Trophoblast cell (in vitro differentiated cells and primary cell): ENCODE measurements around the gene FAAP100.

Experiments used
- DNase-seq, 2 donors: peaks; one replicate each; pipeline ENCODE4 v3.0.0-alpha.2; 2016
- H2AFZ ChIP-seq: 2 replicates; pipeline ENCODE4 v1.6.1; 2013; ENCODE audit warnings: low read length, moderate library complexity, mild to moderate bottlenecking; ENCODE audit not compliant: insufficient read depth, poor library complexity
- H2AK5ac ChIP-seq: 2 replicates; pipeline ENCODE4 v1.6.1; 2013; ENCODE audit warnings: mild to moderate bottlenecking, low read length
- H2BK120ac ChIP-seq: 2 replicates; pipeline ENCODE4 v1.6.1; 2013; ENCODE audit warnings: low read length, mild to moderate bottlenecking, moderate library complexity; ENCODE audit not compliant: insufficient read depth, poor library complexity
- H2BK12ac ChIP-seq: 2 replicates; pipeline ENCODE4 v1.6.1; 2013; ENCODE audit warnings: mild to moderate bottlenecking, low read length, moderate library complexity
- H2BK5ac ChIP-seq: 2 replicates; pipeline ENCODE4 v1.6.1; 2013; ENCODE audit warnings: low read length, low read depth, moderate library complexity, mild to moderate bottlenecking; ENCODE audit not compliant: poor library complexity
- H3K14ac ChIP-seq: 2 replicates; pipeline ENCODE4 v1.6.1; 2013; ENCODE audit warnings: mild to moderate bottlenecking, low read length
- H3K18ac ChIP-seq: 2 replicates; pipeline ENCODE4 v1.6.1; 2013; ENCODE audit warnings: mild to moderate bottlenecking, low read length
- H3K23ac ChIP-seq: 2 replicates; pipeline ENCODE4 v1.6.1; 2013; ENCODE audit warnings: low read length
- H3K27ac ChIP-seq: 2 replicates; pipeline ENCODE4 v1.5.1; 2013; ENCODE audit warnings: low read depth, mild to moderate bottlenecking, inconsistent platforms, low read length, moderate library complexity
- H3K27me3 ChIP-seq: 2 replicates; pipeline ENCODE4 v1.6.1; 2013; ENCODE audit warnings: inconsistent platforms, mild to moderate bottlenecking, low read length, moderate library complexity; ENCODE audit not compliant: insufficient read depth
- H3K36me3 ChIP-seq, 2 experiments: 1 replicate in 1 of 2; 2 replicates in 1 of 2; pipeline ENCODE4 v1.6.1; 2013; ENCODE audit warnings: low read length in 2 of 2, mild to moderate bottlenecking in 2 of 2, moderate library complexity in 1 of 2; ENCODE audit not compliant: insufficient read depth in 2 of 2, control insufficient read depth in 1 of 2
- H3K4ac ChIP-seq: 2 replicates; pipeline ENCODE4 v1.6.1; 2013; ENCODE audit warnings: low read depth, mild to moderate bottlenecking, low read length, moderate library complexity
- H3K4me1 ChIP-seq, 2 experiments: 1 replicate in 1 of 2; 2 replicates in 1 of 2; pipeline ENCODE4 v1.6.1; 2013; ENCODE audit warnings: low read length in 2 of 2, mild to moderate bottlenecking in 2 of 2, moderate library complexity in 1 of 2; ENCODE audit not compliant: insufficient read depth in 2 of 2, control insufficient read depth in 1 of 2
- H3K4me2 ChIP-seq: 2 replicates; pipeline ENCODE4 v1.6.1; 2013; ENCODE audit warnings: inconsistent platforms, mild to moderate bottlenecking, low read length, moderate library complexity
- H3K4me3 ChIP-seq: 2 replicates; pipeline ENCODE4 v1.5.1; 2013; ENCODE audit warnings: mild to moderate bottlenecking, low read depth, low read length, inconsistent platforms
- H3K79me1 ChIP-seq: one replicate; pipeline ENCODE4 v1.6.1; 2013; ENCODE audit warnings: low read length
- H3K79me2 ChIP-seq: 2 replicates; pipeline ENCODE4 v1.6.1; 2013; ENCODE audit warnings: low read length, mild to moderate bottlenecking; ENCODE audit not compliant: control insufficient read depth, insufficient read depth, poor library complexity
- H3K9ac ChIP-seq: 2 replicates; pipeline ENCODE4 v1.6.1; 2013; ENCODE audit warnings: mild to moderate bottlenecking, low read length
- H3K9me3 ChIP-seq: 2 replicates; pipeline ENCODE4 v1.6.1; 2013; ENCODE audit warnings: low read depth, mild to moderate bottlenecking, control low read depth, inconsistent platforms, low read length; ENCODE audit not compliant: insufficient read depth
- H4K12ac ChIP-seq: 2 replicates; pipeline ENCODE4 v1.6.1; 2013; ENCODE audit warnings: low read depth, mild to moderate bottlenecking, low read length, moderate library complexity
- H4K8ac ChIP-seq: 2 replicates; pipeline ENCODE4 v1.6.1; 2013; ENCODE audit warnings: low read depth, mild to moderate bottlenecking, low read length, moderate library complexity
- H4K91ac ChIP-seq: one replicate; pipeline ENCODE4 v1.6.1; 2013; ENCODE audit warnings: low read depth, mild to moderate bottlenecking, low read length, moderate library complexity
- WGBS: extraction: QIAGEN DNeasy Blood & Tissue Kit; methylation state at CpG from one replicate; pipeline ENCODE4 v1.1.7; 2013; ENCODE audit warnings: missing lambda C conversion rate; ENCODE audit not compliant: insufficient read length, insufficient coverage; ENCODE audit errors: extremely low coverage; 5-methylcytosine and 5-hydroxymethylcytosine counted together

Gene FAAP100

DNA sequence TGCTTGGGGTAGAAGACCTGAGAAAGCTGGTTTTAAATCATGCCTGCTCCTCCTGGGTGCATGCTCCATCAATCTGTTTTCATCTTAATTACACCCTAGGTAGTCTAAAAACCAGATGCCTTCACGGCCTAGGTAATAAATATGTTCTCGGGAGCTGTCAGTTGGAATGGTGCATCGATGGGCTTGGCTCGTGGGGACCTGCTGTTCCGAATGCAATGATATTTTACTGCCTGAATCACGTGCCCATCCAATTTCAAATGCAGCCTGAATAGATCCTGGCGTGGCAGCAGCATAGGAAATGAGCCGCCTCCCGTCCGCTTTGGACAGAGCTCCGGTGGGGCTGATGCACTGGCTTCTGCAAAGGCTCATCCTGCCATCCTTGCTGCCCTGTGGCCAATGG, 18.8 kb upstream of the FAAP100 start:
- H2BK5ac ChIP-seq: no peak overlapping the region
- no peak overlapping the region for H4K91ac ChIP-seq
- peaks cover 4% of the 10 kb centered on the region for H3K9me3 ChIP-seq
- H3K79me1 ChIP-seq: peaks cover 22% of the 10 kb centered on the region
- no peak overlapping the region for H3K18ac ChIP-seq
- no peak overlapping the region for H3K9ac ChIP-seq
- H2BK12ac ChIP-seq: no peak overlapping the region
- H3K4me3 ChIP-seq: no peak overlapping the region
- H4K8ac ChIP-seq: no peak overlapping the region
- peaks cover 58 to 68% of the 10 kb centered on the region in 2 experiments for H3K36me3 ChIP-seq
- no peak overlapping the region for H2AFZ ChIP-seq
- WGBS: no CpG with 5 or more reads among the region's 11 CpGs
- H3K4ac ChIP-seq: no peak overlapping the region
- no peak overlapping the region for H3K23ac ChIP-seq
- no peaks in the 10 kb centered on the region for H3K27me3 ChIP-seq
- H4K12ac ChIP-seq: no peak overlapping the region
- no peak overlapping the region for H3K4me2 ChIP-seq
- H3K27ac ChIP-seq: no peak overlapping the region
- no peak for DNase-seq
- peaks cover 25 to 37% of the 10 kb centered on the region in 2 experiments for H3K4me1 ChIP-seq
- no peak overlapping the region for H2BK120ac ChIP-seq
- H3K14ac ChIP-seq: no peak overlapping the region
- H2AK5ac ChIP-seq: no peak overlapping the region
- peaks cover 4% of the 10 kb centered on the region for H3K79me2 ChIP-seq

DNA sequence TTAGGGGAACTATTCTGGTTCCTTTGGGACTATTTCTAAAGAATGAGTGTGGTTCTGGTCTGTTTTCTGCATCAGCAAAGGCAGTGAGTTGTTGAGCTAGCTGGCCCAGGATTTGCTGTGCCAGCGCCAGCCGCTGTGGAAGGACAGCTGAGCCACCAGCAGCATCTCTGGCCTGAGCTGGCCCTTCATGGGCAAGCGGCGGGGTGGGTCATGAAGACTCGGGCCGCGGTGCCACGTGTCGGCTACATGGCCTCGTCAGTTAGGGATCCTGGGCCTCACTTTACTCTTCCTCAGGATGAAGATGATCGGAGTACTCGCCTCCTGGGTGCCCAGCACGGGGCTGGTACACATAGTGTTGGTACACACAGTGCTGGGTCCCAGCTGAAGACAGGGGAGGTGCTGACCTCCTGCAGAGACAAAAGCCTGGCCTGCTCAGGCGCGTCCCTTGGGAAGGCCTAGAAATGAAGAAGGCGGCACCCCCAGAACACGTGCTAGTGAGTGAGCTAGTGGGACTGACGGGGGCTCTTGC, 17.9 kb upstream of the FAAP100 start:
- Histone ChIP-seq H3K4ac (no peak overlapping the region), H4K91ac (no peak overlapping the region), H4K12ac (peak overlapping the region; percentile 22), H3K4me1 (peaks cover 29 to 40% of the 10 kb centered on the region in 2 experiments), H3K14ac (no peak overlapping the region), H3K4me3 (no peak overlapping the region), H4K8ac (no peak overlapping the region), H2BK12ac (no peak overlapping the region), H3K27me3 (no peaks in the 10 kb centered on the region), H3K36me3 (peaks cover 62 to 71% of the 10 kb centered on the region in 2 experiments), H3K23ac (no peak overlapping the region), H3K9ac (no peak overlapping the region), H2BK120ac (no peak overlapping the region), H3K79me2 (peaks cover 2% of the 10 kb centered on the region), H2AK5ac (no peak overlapping the region), H3K27ac (no peak overlapping the region), H2AFZ (no peak overlapping the region), H3K4me2 (no peak overlapping the region), H3K9me3 (peaks cover 4% of the 10 kb centered on the region), H3K79me1 (peaks cover 27% of the 10 kb centered on the region), H2BK5ac (no peak overlapping the region), H3K18ac (peak overlapping the region; percentile 29)
- WGBS: no CpG with 5 or more reads among the region's 18 CpGs
- no peak for DNase-seq

DNA sequence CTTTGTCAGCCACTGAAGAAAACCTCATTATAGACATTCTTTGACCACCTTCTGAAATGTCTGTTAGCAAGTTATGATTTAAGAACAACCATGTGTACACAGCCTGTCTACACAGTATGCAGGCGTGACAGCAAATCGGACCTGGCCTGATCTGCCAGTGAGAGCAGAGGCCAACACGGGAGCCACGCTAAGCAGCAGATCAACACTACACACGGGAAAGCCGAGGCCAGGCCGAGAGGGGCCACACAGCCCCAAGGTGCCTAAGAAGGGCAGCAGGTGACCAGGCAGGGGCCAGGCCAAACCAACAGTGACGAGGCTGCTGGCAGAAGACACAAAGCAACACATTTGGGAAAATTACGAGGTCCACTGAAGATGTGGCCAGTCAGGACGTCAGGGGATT, 16.3 kb upstream of the FAAP100 start:
- H3K14ac ChIP-seq: peak overlapping the region; percentile 63
- H3K9ac ChIP-seq: no peak overlapping the region
- H3K4me3 ChIP-seq: no peak overlapping the region
- peak overlapping the region; percentile 68 for H4K8ac ChIP-seq
- H3K4ac ChIP-seq: peak overlapping the region; percentile 13
- peak overlapping the region; percentile 66 for H2BK5ac ChIP-seq
- peaks cover 68 to 77% of the 10 kb centered on the region in 2 experiments for H3K36me3 ChIP-seq
- peaks cover 25 to 36% of the 10 kb centered on the region in 2 experiments for H3K4me1 ChIP-seq
- H3K9me3 ChIP-seq: peaks cover 4% of the 10 kb centered on the region
- no peak overlapping the region for H2AFZ ChIP-seq
- H3K79me1 ChIP-seq: peaks cover 27% of the 10 kb centered on the region
- no peak overlapping the region for H4K12ac ChIP-seq
- H3K18ac ChIP-seq: peak overlapping the region; percentile 77
- peak overlapping the region; percentile 87 for H2BK12ac ChIP-seq
- no peak overlapping the region for H3K23ac ChIP-seq
- no CpG with 5 or more reads among the region's 10 CpGs for WGBS
- no peak for DNase-seq
- H4K91ac ChIP-seq: peak overlapping the region; percentile 67
- peak overlapping the region; percentile 44 for H3K27ac ChIP-seq
- H2BK120ac ChIP-seq: peak overlapping the region; percentile 72
- no peak overlapping the region for H3K4me2 ChIP-seq
- H2AK5ac ChIP-seq: peak overlapping the region; percentile 38
- peaks cover 2% of the 10 kb centered on the region for H3K79me2 ChIP-seq
- no peaks in the 10 kb centered on the region for H3K27me3 ChIP-seq

DNA sequence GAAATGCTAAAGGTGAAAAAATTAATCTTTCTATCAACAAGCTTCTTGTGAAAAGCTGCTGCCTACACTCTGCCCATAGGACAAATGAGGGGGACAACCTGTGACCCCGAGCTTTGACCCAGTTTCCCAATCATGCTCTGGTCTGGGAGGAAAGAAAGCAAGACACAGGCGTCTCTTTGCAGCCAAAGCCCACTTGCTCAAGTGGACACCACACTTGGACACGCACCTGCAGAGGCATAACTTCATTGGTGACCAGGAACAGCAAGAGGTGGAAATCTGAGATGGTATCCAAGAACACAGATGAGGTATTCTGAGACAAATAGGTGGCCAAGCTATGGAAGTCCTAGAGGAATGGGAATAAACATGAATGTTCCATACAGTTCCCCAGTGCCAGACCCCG, 15.0 kb upstream of the FAAP100 start:
- Histone ChIP-seq H3K14ac (peak overlapping the region; percentile 63), H2BK12ac (peak overlapping the region; percentile 85), H2BK120ac (peak overlapping the region; percentile 88), H3K4me1 (peaks cover 25 to 36% of the 10 kb centered on the region in 2 experiments), H3K27me3 (no peaks in the 10 kb centered on the region), H3K9ac (no peak overlapping the region), H2BK5ac (peak overlapping the region; percentile 89), H3K9me3 (peaks cover 2% of the 10 kb centered on the region), H2AK5ac (peak overlapping the region; percentile 63), H3K79me2 (peaks cover 2% of the 10 kb centered on the region), H3K79me1 (peaks cover 27% of the 10 kb centered on the region), H4K12ac (no peak overlapping the region), H3K4me3 (no peak overlapping the region), H3K18ac (peak overlapping the region; percentile 64), H3K4ac (peak overlapping the region; percentile 26), H3K27ac (peak overlapping the region; percentile 94), H3K4me2 (peak overlapping the region; percentile 44), H3K23ac (no peak overlapping the region), H4K91ac (peak overlapping the region; percentile 91), H3K36me3 (peaks cover 71 to 78% of the 10 kb centered on the region in 2 experiments), H4K8ac (peak overlapping the region; percentile 23), H2AFZ (no peak overlapping the region)
- DNase-seq: no peak
- WGBS: no CpG with 5 or more reads among the region's 4 CpGs
